ENCODE data around the gene OCRL.
A peak's percentile ranks its signal among the peaks of the same experiment; 100 is the strongest.

Gene OCRL

DNA sequence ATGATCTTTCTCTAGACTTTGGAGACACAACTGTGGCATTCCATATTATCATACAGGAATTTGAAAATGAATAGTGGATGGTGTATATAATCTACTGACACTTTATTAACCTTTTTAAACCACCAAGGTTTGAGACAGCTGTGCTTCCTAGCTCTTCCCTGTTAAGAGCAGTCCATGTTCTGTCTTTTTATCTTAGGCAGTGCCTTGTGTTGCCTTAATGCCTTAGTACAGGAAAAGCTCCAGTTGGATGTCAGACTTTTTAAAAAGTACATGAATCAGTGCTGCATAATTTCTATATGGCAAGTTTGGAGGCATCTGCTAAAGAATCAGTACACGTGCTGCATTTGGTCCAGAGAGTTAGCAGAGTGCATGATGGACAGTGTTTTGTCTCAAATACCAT is 45.1 kb downstream of the OCRL start:
- no peak for DNase-seq

DNA sequence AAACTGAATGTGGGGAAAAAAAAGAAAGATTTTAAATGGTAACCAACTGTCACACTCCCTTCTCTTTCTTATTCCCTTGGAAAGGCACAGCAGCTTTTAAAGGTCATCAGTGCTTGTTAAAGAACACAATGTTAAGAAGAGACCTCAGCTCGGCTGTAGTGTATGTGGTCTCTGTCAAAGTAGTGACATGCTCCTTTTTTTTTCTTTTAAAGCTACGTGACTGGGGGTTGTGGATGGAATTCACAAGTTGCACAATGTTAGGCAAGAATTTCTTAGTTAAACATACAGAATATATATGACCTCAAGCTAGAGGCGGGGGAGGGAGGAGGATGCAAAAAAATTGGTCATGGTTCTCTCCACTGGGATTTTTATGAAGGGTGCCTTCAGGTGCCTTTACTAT is 45.6 kb downstream of the OCRL start:
- no peak for DNase-seq

DNA sequence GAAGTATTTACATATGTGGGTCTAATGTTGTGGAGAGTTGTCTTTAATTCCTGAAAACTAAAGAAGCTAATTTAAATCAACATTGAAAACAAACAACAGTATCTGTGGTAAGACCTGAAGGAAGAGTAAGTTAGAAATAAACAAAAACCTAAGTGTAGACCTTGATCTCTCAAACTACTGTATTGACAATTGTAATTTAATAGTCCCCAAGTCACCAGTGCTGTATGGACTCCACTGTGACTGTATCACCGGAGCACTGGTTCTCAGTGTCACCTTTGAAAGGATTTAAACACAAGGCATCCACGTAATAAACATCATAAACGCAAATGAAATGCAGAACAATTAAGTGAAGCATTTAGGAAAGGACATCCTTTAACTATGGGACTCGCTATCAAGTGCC is 46.4 kb downstream of the OCRL start:
- no peak for DNase-seq

DNA sequence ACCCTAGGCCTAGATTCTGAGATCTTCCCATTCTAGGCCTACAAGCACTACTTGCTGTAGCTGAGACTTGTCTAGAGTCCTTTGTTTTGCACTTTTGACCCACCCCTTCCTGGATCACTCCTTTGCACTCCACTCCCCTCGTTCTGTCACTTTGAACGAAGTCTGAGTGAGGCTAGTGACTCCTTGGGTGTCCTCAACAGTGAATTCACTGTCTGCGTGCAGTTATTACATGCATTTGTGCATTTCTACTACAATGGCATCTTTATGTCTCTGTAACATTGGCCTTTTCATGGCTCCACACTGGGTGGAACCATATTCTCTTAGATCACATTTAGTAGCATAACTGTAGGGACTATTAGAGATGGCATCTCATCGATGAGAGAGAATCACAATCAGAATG is 50.5 kb downstream of the OCRL start:
- peak in 4 of 58 donors; percentile 0 to 9 (median 5) for DNase-seq

DNA sequence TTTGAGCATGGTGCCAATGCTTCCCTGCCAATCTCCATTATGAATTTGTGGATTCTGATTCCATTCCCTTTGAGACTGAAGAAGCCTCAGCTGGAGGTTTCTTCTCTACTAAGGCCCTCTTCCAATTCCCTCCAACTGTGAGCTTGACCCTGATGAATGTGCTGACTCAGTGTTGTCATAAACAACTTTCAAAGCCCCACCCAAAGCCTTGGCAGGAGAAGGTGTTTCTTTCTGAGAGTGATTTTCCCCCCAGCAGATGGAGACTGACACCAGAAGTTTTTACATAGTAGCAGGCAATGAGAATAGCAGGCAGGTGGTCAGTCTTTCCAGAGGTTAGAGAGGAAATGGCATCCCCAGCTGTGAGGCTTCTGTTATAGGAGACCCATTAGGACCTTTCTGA is 53.1 kb downstream of the OCRL start:
- DNase-seq: no peak

DNA sequence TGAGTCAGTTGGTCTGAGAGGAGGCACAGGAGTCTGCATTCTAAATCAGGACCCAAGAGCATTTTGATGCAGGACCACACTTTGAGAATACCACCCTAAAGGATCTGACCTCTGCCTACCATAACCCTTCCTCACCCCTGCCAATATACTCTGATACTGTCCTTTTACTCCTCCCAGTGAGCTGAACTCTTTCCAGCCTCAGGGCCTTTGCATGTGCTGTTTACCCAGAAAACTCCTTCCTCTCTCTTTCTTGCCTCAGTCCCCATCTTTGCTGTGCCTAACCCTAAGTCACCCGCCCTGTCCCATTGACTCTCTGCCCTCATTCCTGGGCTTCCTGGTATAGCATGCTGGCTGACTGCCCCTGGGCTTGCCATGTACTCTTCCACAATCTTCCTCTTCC is 54.7 kb downstream of the OCRL start:
- no peak for DNase-seq

DNA sequence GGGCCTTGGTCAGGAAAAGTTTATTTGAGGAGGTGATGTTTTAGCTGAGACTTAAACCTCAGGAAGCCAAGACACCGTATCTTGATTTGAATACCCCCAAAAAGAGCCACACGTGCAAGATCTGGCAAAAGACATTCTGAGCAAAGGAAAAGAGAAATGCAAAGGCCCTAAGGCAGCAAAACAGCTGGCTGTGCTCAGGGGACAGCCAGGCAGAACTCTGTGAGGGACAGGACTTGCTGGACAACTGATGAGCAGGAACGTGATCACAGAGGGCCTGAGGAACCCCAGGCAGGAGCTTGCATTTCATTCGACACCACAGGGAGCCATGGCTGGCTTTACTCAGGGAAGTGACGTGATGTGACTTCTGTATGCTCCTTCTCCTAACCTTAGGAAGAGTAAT is 56.0 kb downstream of the OCRL start:
- DNase-seq: no peak

DNA sequence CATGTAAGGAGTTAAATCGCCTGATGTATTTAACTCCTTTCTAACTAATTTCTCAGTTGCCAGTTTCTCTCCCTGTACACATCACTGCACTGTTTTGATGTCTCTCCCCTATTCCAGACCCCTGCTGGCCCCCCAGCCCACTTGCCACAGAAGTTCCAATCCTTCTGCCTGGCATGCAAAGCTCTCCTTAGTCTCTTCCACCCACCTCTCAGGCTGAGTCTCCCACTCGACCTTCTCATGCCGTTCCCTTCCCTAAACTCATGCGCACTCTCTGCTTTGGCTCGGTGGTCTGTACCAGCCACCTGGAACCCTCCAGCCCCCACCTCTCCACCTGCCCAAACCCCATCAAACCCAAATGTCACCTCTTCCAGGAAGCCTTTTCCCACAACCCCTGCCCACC is 57.8 kb downstream of the OCRL start:
- no peak for DNase-seq

DNA sequence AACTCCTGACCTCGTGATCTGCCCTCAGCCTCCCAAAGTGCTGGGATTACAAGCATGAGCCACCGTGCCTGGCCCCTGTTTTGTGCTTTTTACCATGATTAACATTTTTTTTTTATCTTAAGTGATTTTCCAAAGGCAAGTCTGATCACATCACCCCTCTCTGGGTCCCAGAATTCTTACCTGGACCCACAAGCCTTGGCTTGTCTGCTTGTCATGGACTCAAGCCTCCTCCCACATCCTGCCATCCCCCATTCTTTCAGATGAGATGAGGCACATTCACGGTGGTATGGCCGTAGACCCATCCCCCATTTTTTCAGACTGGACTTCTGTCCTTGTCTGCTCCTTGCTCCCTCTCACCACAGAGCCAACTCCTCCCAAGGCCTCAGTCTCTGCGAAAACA is 59.4 kb downstream of the OCRL start:
- DNase-seq: no peak

DNA sequence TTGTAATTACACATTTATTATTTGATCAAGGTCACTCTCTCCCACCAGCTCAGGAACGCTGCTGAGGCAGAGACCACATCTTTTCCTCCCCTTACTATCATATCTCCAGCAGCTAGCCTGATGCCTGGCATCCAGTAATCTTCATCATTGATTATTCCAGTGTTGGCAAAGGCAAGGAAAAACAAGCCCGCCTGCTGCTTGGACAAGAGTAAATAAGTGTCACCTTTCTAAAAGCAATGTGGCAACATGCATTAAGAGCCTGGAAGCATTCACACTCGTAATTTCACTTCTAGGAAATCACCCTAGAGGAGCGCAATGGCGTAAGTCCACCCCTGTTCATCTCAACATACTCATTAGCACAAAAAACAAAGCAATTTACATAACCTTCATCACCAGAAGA is 59.9 kb downstream of the OCRL start:
- DNase-seq: no peak

DNA sequence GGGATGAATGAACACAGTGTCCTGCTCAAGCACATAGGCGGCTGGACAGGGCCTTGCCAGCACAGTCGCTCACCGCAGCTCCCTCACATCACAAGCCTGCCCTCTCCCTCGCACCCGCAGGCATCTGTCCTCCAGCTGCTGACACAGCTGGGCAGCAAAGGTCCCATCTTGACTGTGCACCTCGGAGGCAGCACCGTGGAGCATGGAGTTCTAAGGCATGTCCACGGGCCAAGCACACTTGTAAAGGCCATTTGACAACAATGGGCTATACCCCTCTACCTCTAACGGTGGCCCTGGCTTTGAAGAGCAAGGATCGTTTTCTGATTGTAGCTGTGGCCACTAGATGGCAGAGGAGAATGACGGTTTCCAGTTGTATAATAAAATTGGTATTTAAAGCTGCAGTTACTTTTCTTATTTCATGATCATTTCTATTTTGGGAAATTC is 60.9 kb downstream of the OCRL start:
- DNase-seq: peak in 41 of 58 donors; percentile 0 to 68 (median 23)

DNA sequence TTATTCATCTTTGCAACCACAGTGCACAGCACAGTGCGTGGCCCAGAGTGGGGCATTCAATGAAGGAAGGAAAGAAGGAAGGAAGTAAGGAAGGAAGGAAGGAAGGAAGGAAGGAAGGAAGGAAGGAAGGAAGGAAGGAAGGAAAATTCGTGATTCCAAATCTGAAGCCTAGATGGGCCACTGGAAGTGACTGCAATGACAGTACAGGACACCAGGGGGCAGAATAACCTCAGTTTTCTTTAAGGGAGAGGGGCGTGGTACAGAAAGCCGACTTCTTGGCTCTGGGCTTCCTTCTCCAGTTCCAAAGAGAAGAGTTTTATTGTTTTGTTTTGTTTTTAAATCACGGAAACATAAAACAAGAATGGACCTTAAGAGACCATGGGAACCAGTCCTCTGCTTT is 66.9 kb downstream of the OCRL start:
- DNase-seq: peak in 44 of 58 donors; percentile 0 to 67 (median 10)

DNA sequence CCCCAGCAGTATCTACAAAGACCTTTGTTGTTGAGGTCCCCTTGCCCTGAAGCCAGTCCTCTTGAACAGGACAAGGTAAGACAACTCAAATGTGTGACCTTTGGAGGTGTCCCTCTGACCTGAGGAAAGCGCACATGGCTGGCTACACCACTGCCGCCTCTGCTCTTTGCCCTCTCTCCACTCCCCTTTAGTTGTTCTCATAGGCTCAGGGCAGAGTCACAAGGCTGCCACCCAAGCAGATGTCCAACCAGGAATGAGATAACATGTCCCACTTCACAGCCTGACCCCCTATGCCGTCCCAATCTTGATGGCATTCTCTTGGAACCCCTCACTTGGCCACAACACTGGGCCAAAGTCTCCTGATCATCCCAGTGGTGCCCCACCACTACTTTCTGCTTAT is 68.4 kb downstream of the OCRL start:
- no peak for DNase-seq

DNA sequence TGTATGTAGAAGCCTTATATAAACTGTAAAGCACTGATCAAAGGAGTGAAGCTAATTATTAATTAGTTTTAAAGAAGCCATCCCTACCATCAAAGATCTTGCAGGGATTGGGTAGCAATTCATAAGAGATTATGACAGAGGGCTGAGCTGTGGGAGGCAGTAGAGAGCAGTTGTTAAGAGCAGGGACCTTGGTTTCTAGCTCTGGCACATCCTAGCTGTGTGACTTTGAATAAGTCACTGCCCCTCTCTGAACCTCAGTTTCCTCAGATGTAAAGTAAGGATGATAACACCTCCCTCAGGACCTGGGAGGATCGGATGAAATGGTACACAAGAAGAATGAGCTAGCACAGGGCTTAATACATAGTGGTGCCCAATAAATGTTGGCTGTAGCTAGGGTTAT is 69.3 kb downstream of the OCRL start:
- DNase-seq: no peak

DNA sequence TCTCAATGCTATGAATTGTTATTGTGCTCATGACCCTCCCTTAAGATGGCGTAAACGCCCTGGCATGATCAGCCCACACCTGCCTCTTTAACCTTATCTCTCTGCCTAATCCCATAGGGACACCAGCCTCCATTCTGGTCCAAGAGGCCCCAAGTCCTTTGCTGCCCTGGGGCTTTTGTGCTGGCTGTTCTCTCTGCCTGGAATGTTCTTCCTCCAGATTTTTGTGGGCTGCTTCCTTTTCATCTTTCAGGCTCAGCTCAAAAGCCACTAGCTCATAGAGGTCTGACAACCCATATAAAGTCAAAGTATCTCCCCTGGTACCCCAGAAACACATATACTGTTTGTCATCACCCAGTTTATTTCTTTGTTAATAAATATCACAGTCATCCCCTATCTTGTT is 72.3 kb downstream of the OCRL start:
- DNase-seq: no peak

DNA sequence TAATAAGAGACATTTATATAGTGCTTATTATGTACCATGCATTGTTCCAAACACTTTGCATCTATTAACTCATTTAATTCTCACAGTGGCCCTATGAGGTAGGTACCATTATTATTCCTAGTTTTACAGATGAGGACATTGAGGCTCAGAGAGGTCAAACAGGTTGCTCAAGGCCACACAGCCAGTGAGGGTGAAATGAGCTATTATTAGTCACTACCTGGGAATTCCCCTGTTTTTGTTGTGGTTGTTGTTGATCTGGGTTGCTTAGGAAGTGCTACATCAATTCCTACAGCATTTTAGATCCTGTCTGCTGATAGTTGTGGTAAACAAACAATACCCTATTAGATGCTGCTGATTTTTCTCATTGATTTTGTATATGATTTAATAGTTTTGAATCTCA is 73.5 kb downstream of the OCRL start:
- no peak for DNase-seq

DNA sequence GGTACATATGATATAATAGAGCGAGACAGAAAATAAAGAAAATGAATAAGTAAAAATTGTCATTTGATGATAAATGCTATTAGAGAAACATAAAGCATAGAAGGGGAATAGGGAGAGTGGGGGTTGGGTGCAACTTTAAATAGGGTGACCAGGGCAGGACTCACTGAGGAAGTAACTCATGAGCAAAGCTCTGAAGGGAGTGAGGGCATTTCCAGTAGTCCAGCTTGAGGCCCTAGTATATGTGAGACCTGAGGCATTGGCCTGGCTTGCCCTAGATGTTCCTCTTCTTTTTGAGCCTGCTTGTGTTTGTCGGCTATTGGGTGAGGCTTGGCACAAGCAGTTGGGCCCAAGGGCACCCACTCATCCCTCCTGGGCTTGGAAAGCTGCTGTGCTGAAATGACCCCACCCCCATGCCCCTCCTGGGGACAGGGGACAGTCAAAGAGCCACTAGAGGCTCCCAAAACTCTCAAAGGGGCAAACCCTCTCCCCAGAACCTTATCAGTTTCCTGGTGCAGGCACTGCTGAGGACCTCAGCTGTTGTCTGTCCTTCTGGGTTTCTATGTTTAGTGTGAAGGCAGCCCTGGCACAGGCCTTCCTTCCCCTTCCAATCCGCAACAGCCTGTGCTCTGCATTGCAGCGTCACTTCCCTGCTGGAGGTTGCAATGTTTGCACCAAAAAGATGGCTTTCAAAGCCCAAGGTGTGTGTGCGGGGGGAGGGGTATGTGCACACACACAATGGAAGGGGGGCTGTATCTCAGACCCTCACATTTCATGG is 74.6 kb downstream of the OCRL start:
- DNase-seq: no peak

DNA sequence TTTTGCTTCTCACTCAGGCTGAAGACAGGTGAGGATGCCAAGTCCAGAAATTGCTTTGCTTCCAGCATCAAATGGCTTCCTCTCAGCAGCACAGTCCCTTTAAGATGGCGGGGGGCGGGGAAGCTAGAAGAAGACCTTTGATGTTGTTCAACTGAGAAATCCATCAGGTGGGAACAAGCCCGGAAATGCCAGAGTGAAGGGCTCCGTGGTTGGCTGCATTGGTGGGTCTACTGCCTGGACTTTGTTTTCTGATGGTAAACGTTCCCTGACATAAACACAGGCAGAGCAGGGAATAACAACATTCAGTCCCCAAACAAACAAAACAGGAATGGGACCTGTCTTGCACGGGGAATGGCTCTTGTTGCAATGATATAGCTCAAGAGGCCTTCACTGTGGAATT is 77.4 kb downstream of the OCRL start:
- DNase-seq: no peak

DNA sequence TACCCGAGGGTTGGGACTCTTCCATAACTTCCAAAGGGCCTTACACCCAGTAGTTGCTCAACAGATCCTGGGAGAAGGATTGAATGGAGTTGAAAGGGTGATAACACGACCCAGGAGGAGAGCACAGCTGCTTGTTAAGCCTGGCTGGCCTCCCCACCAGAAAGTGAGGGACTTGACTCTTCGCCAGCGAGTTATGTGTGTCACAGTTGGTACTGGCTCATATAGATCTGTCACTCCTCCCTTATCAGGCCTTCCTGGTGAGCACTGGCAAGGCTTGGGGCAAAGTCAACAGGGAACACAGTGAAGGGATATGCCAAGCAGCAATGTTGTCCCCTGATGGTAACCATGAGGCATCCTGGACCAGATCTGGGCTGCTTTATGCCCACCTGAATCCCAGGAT is 78.9 kb downstream of the OCRL start:
- DNase-seq: no peak

DNA sequence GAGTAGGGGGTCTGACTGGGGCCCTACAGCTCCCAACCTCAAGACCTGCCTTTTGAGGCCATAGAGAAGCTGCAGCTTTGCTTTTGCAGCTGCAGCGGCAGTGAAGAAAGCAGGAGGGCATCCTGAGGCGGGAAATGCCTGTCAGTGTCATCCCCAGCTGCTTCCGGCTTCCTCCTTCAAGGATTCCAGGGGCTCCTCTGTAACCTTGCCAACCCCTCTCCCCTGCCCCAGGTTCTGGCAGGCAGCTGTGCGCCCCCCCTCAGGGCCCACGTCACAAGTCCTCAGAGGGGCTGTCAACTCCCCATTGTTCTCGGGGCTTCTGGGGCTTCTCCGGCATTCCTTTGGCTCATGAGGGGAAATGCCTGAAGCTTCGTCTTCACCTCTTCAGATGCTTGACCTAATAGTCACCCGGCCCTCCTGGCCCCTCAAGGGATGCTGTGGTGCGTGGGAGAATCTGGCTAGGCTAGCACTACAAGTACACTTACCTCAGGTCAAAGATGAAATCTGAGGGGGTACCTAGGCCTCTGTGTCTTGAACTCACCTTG is 82.8 kb downstream of the OCRL start:
- no peak for DNase-seq

DNA sequence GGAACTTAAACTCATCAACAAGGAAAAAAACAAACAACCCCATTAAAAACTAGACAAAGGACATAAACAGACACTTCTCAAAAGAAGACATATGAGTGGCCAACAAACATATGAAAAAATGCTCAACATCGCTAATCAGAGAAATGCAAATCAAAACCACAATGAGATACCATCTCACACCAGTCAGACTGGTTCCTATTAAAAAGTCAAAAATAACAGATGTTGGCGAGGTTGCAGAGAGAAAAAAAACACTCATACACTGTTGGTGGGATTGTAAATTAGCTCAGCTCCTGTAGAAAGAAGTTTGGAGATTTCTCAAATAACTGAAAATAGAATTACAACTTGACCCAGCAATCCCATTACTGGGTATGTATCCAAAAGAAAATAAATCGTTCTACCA is 86.0 kb downstream of the OCRL start:
- DNase-seq: no peak

DNA sequence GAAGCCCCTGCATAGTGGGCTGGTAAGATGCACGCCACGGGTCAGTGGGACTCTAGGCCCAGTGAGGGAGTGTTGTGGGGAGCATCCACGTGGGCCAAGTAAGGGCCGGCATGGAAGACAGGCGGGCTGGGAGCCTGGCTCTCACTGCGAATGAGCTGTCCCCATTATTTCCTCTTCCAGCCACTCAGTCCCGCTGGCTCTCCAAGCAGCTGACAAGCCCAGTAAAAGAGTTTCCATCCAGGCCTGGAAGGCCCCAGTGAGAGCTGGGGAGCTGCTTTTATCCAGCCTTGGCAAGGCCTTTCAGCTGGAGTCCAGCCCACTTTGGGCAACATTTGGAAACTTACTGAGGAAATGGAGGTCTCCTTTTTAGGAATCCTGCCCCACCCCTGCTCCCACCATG is 89.8 kb downstream of the OCRL start:
- peak in 47 of 58 donors; percentile 2 to 75 (median 24) for DNase-seq

DNA sequence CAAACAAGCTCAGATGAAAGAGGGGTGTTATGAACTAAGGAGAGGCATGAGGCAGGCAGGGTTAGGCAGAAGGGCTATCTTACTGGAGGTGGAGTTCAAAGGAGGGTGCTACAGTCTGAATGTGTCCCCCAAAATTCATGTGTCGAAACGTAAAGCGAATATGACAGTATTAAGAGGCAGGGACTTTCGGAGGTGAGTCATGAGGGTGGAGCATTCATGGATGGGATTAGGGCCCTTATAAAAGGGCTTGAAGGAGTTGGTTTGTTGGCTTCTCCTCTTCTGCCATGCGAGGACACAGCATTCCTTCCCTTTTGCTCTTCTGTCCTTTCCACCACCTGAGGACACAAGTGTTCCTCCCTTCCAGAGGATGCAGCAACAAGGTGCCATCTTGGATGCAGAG is 91.8 kb downstream of the OCRL start:
- no peak for DNase-seq

DNA sequence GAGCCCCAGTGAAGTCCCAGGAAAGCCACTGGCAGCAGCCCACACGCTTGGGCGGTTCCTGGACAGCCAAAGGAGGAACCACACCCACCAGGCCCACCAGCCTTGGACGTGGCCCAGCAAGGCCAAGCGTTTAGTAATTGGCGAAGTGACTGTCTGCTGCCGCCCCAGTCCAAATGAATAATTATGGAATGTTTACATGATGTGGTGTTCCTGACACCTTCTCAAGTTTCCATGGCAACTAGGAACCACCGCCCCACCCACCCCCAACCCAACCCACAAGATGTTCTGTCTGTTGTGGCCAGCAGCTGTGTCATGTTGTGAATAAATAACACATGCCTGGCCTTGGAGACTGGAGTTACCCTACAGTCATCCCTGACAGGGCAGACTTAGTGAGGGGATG is 92.4 kb downstream of the OCRL start:
- no peak for DNase-seq
